ENCODE results near the gene DIRAS3.
"Not testable (repeated sequence)": the region's sequence is repeated elsewhere in the genome, so short reads cannot be mapped to it uniquely, and the experiment has no call there.

The DIRAS3 gene

GRCh38 chr1:68024635-68025338 lies 25.6 kb downstream of the DIRAS3 start:
- no peak for DNase-seq (ENCODE audit: low spot score)

GRCh38 chr1:68016381-68016780 lies 34.0 kb downstream of the DIRAS3 start:
- DNase-seq (ENCODE audit: low spot score): no peak

GRCh38 chr1:68015971-68016370 lies 34.5 kb downstream of the DIRAS3 start:
- no peak for DNase-seq (ENCODE audit: low spot score)

GRCh38 chr1:68015369-68015768 lies 35.1 kb downstream of the DIRAS3 start:
- DNase-seq (ENCODE audit: low spot score): no peak

- DNase-seq (ENCODE audit: low spot score): no peak
These were observed 37.1 kb downstream of the DIRAS3 start for GRCh38 chr1:68013351-68013750.

GRCh38 chr1:68011657-68012375 lies 38.6 kb downstream of the DIRAS3 start:
- no peak for DNase-seq (ENCODE audit: low spot score)

- DNase-seq (ENCODE audit: low spot score): no peak
These were observed 39.9 kb downstream of the DIRAS3 start for GRCh38 chr1:68010543-68010942.

- no peak for DNase-seq (ENCODE audit: low spot score)
These were observed 40.3 kb downstream of the DIRAS3 start for GRCh38 chr1:68010090-68010489.

- not testable (repeated sequence) for DNase-seq (ENCODE audit: low spot score)
These were observed 46.8 kb downstream of the DIRAS3 start for GRCh38 chr1:68003626-68004025.

GRCh38 chr1:68000191-68000590 lies 50.2 kb downstream of the DIRAS3 start:
- no peak for DNase-seq (ENCODE audit: low spot score)

- DNase-seq (ENCODE audit: low spot score): no peak
These were observed 52.7 kb downstream of the DIRAS3 start for GRCh38 chr1:67997746-67998145.
